H9 (cell line): ENCODE data around the gene LRRC52. TPM values are rescaled to one million over a fixed set of nuclear protein-coding genes. Genes with fewer than 3 reads are reported as not detected.

ENCODE experiments used
- DNase-seq: peaks from one replicate; pipeline ENCODE4 v3.0.0-alpha.2; 2017
- H2AFZ ChIP-seq: one replicate; pipeline ENCODE4 v1.6.1; 2013; ENCODE audit warnings: mild to moderate bottlenecking, low read length, control low read depth, moderate library complexity
- H2AK5ac ChIP-seq: 2 replicates; pipeline ENCODE4 v1.6.1; 2013; ENCODE audit warnings: low read length, control low read depth, mixed read lengths; ENCODE audit not compliant: insufficient read length
- H2BK120ac ChIP-seq: one replicate; pipeline ENCODE4 v1.6.1; 2013; ENCODE audit warnings: low read depth, mild to moderate bottlenecking, low read length, control low read depth, inconsistent platforms; ENCODE audit not compliant: poor library complexity, severe bottlenecking
- H2BK12ac ChIP-seq: 2 replicates; pipeline ENCODE4 v1.6.1; 2013; ENCODE audit warnings: low read length, control low read depth, mixed read lengths, low read depth; ENCODE audit not compliant: insufficient read length
- H2BK15ac ChIP-seq: 2 replicates; pipeline ENCODE4 v1.6.1; 2013; ENCODE audit warnings: low read depth, low read length, control low read depth
- H2BK20ac ChIP-seq: one replicate; pipeline ENCODE4 v1.6.1; 2013; ENCODE audit warnings: low read depth, mild to moderate bottlenecking, low read length, control low read depth, inconsistent platforms; ENCODE audit not compliant: poor library complexity, severe bottlenecking
- H2BK5ac ChIP-seq: 2 replicates; pipeline ENCODE4 v1.6.1; 2013; ENCODE audit warnings: low read length, control low read depth, mixed read lengths; ENCODE audit not compliant: insufficient read length
- H3K14ac ChIP-seq: 2 replicates; pipeline ENCODE4 v1.6.1; 2013; ENCODE audit warnings: low read length, control low read depth; ENCODE audit not compliant: insufficient read depth
- H3K18ac ChIP-seq: 2 replicates; pipeline ENCODE4 v1.6.1; 2013; ENCODE audit warnings: low read depth, mild to moderate bottlenecking, mixed read lengths, low read length, control low read depth; ENCODE audit not compliant: insufficient read length
- H3K23ac ChIP-seq: 2 replicates; pipeline ENCODE4 v1.6.1; 2013; ENCODE audit warnings: low read length, control low read depth, mixed read lengths, low read depth; ENCODE audit not compliant: insufficient read length
- H3K23me2 ChIP-seq: 2 replicates; pipeline ENCODE4 v1.6.1; 2013; ENCODE audit warnings: low read depth, mild to moderate bottlenecking, mixed read lengths, low read length, control low read depth; ENCODE audit not compliant: insufficient read length, poor library complexity, severe bottlenecking
- H3K27ac ChIP-seq: 2 replicates; pipeline ENCODE4 v1.5.1; 2013; ENCODE audit warnings: low read length, control low read depth, mixed read lengths, low read depth; ENCODE audit not compliant: insufficient read length
- H3K27me3 ChIP-seq: 2 replicates; pipeline ENCODE4 v1.6.1; 2013; ENCODE audit warnings: low read length, control low read depth, inconsistent platforms; ENCODE audit not compliant: insufficient read depth
- H3K4ac ChIP-seq: 2 replicates; pipeline ENCODE4 v1.6.1; 2013; ENCODE audit warnings: low read depth, mild to moderate bottlenecking, control low read depth, inconsistent platforms, low read length, moderate library complexity
- H3K4me1 ChIP-seq: 2 replicates; pipeline ENCODE4 v1.6.1; 2013; ENCODE audit warnings: low read length, control low read depth, inconsistent platforms; ENCODE audit not compliant: insufficient read depth
- H3K4me2 ChIP-seq: 2 replicates; pipeline ENCODE4 v1.6.1; 2013; ENCODE audit warnings: low read length, control low read depth, mixed read lengths; ENCODE audit not compliant: insufficient read length, insufficient read depth
- H3K56ac ChIP-seq: 2 replicates; pipeline ENCODE4 v1.6.1; 2013; ENCODE audit warnings: low read depth, mild to moderate bottlenecking, mixed read lengths, low read length, control low read depth; ENCODE audit not compliant: insufficient read length
- H3K79me1 ChIP-seq: 2 replicates; pipeline ENCODE4 v1.6.1; 2013; ENCODE audit warnings: low read depth, mild to moderate bottlenecking, moderate library complexity, low read length, control low read depth, inconsistent platforms; ENCODE audit not compliant: insufficient read depth, poor library complexity, severe bottlenecking
- H3K79me2 ChIP-seq: 2 replicates; pipeline ENCODE4 v1.6.1; 2013; ENCODE audit warnings: low read length, control low read depth, inconsistent platforms; ENCODE audit not compliant: insufficient read depth
- H3K9ac ChIP-seq: 2 replicates; pipeline ENCODE4 v1.6.1; 2013; ENCODE audit warnings: low read length, control low read depth, mixed read lengths; ENCODE audit not compliant: insufficient read length; ENCODE audit errors: extremely low read depth
- H3K9me3 ChIP-seq: one replicate; pipeline ENCODE4 v1.6.1; 2013; ENCODE audit warnings: low read depth, low read length, inconsistent platforms; ENCODE audit not compliant: control insufficient read depth
- H3T11ph ChIP-seq: one replicate; pipeline ENCODE4 v1.6.1; 2013; ENCODE audit warnings: mild to moderate bottlenecking, low read length, control low read depth, inconsistent platforms
- H4K20me1 ChIP-seq: one replicate; pipeline ENCODE4 v1.6.1; 2013; ENCODE audit not compliant: control insufficient read depth, insufficient read length, insufficient read depth
- H4K5ac ChIP-seq: 2 replicates; pipeline ENCODE4 v1.6.1; 2013; ENCODE audit warnings: low read depth, mild to moderate bottlenecking, mixed read lengths, low read length, control low read depth; ENCODE audit not compliant: insufficient read length
- H4K8ac ChIP-seq: replicated peaks from 2 replicates; pipeline ENCODE4 v1.6.1; 2013; ENCODE audit warnings: low read length, control low read depth, mixed read lengths, low read depth; ENCODE audit not compliant: insufficient read length
- H4K91ac ChIP-seq: 2 replicates; pipeline ENCODE4 v1.6.1; 2013; ENCODE audit warnings: low read depth, mild to moderate bottlenecking, moderate library complexity, mixed read lengths, low read length, control low read depth; ENCODE audit not compliant: insufficient read length
- H3K27ac Mint-ChIP-seq, 3 experiments: 2 replicates in 2 of 3; 3 replicates in 1 of 3; pipeline ENCODE4 v1.8.0; 2020 to 2021; ENCODE audit warnings: mixed read lengths in 3 of 3, mild to moderate bottlenecking in 1 of 3, moderate library complexity in 1 of 3
- H3K27me3 Mint-ChIP-seq: 2 replicates; pipeline ENCODE4 v1.8.0; 2021; ENCODE audit warnings: low read depth, mild to moderate bottlenecking, moderate library complexity, mixed read lengths
- H3K36me3 Mint-ChIP-seq, 3 experiments: 2 replicates in 2 of 3; 3 replicates in 1 of 3; pipeline ENCODE4 v1.8.0; 2020 to 2021; ENCODE audit warnings: low read depth in 3 of 3, mixed read lengths in 3 of 3; ENCODE audit not compliant: insufficient read depth in 1 of 3
- H3K4me1 Mint-ChIP-seq, 2 experiments: 2 replicates each; pipeline ENCODE4 v1.8.0; 2020; ENCODE audit warnings: mixed read lengths in 2 of 2
- H3K4me3 Mint-ChIP-seq, 2 experiments: 2 replicates in 1 of 2; 3 replicates in 1 of 2; pipeline ENCODE4 v1.8.0; 2020 to 2021; ENCODE audit warnings: mild to moderate bottlenecking in 2 of 2, mixed read lengths in 2 of 2, moderate library complexity in 1 of 2
- H3K9me3 Mint-ChIP-seq, 2 experiments: 2 replicates in 1 of 2; 3 replicates in 1 of 2; pipeline ENCODE4 v1.8.0; 2020; ENCODE audit warnings: mild to moderate bottlenecking in 2 of 2, mixed read lengths in 2 of 2, moderate library complexity in 1 of 2
- CTCF ChIP-seq: fragments of 200-600 bp; sonication (generic); conservative IDR thresholded peaks from 3 replicates; pipeline ENCODE4 v1.8.0; 2021; ENCODE audit warnings: antibody characterized with exemption, mild to moderate bottlenecking
- WGBS: extraction: QIAGEN DNeasy Blood & Tissue Kit; methylation state at CpG from one replicate; pipeline ENCODE4 v1.1.7; 2013; ENCODE audit warnings: missing lambda C conversion rate, low lambda C conversion rate, mixed read lengths; ENCODE audit not compliant: insufficient read length; ENCODE audit errors: extremely low coverage; 5-methylcytosine and 5-hydroxymethylcytosine counted together
- total RNA-seq: library from RNA; stranded (reverse); gene quantifications from 2 replicates; pipeline ENCODE4 v1.2.1, GENCODE V29; 2021

Gene LRRC52
- total RNA-seq, 1 experiment from 2014 or later, result not detected

- Histone ChIP-seq H3K18ac (no peak overlapping the region), H3K9me3 (no peaks in the 10 kb centered on the region), H2BK5ac (no peak overlapping the region), H4K91ac (no peak overlapping the region), H3K14ac (no peak overlapping the region), H3K79me2 (no peaks in the 10 kb centered on the region), H4K5ac (no peak overlapping the region), H3K27ac (no peak overlapping the region), H3K4ac (no peak overlapping the region), H3K23ac (no peak overlapping the region), H3K23me2 (no peaks in the 10 kb centered on the region), H2BK12ac (no peak overlapping the region), H3K56ac (no peak overlapping the region), H3K4me1 (no peaks in the 10 kb centered on the region), H3T11ph (no peak overlapping the region), H2AFZ (no peak overlapping the region), H3K4me2 (no peak overlapping the region), H3K79me1 (no peaks in the 10 kb centered on the region), H3K9ac (no peak overlapping the region), H4K20me1 (no peaks in the 10 kb centered on the region), H2BK20ac (no peak overlapping the region), H2BK15ac (no peak overlapping the region), H2AK5ac (no peak overlapping the region), H4K8ac (no peak overlapping the region), H3K27me3 (peaks cover 1% of the 10 kb centered on the region; the same call in 1 of the 2 replicates), H2BK120ac (no peak overlapping the region)
- no peaks in the 10 kb centered on the region for H3K9me3 Mint-ChIP-seq
- no peak for TF ChIP-seq CTCF
- DNase-seq, result no peak
- no CpG with 5 or more reads among the region's 3 CpGs for WGBS
- H3K27ac Mint-ChIP-seq, result no peak overlapping the region
- no peaks in the 10 kb centered on the region for H3K4me1 Mint-ChIP-seq
- peaks cover 33% of the 10 kb centered on the region for H3K27me3 Mint-ChIP-seq
- no peak overlapping the region for H3K4me3 Mint-ChIP-seq
- H3K36me3 Mint-ChIP-seq, result no peaks in the 10 kb centered on the region
Measured at GRCh38 chr1:165536016-165536415, 7.8 kb upstream of the LRRC52 start.
